Hepatocyte (in vitro differentiated cells): ENCODE data around the gene FPR2. TPM values are rescaled to one million over a fixed set of nuclear protein-coding genes. Genes with fewer than 3 reads are reported as not detected.

Experiments
- DNase-seq: peaks from one replicate; pipeline ENCODE4 v3.0.0-alpha.2; 2016; ENCODE audit warnings: low spot score
- H2AFZ ChIP-seq: fragments of 200-600 bp; sonication (generic); 2 replicates; pipeline ENCODE4 v1.6.0; 2016; ENCODE audit warnings: antibody characterized with exemption, mild to moderate bottlenecking
- H3K27ac ChIP-seq: fragments of 200-600 bp; sonication (generic); 2 replicates; pipeline ENCODE4 v1.5.1; 2016; ENCODE audit warnings: mild to moderate bottlenecking
- H3K27me3 ChIP-seq: fragments of 200-600 bp; sonication (generic); 2 replicates; pipeline ENCODE4 v1.6.1; 2016
- H3K36me3 ChIP-seq: fragments of 200-600 bp; sonication (generic); replicated peaks from 2 replicates; pipeline ENCODE4 v1.5.1; 2016; ENCODE audit warnings: low read depth; ENCODE audit not compliant: insufficient read depth
- H3K4me1 ChIP-seq: fragments of 200-600 bp; sonication (generic); 2 replicates; pipeline ENCODE4 v1.5.1; 2016; ENCODE audit warnings: mild to moderate bottlenecking, moderate library complexity; ENCODE audit not compliant: insufficient read depth
- H3K4me2 ChIP-seq: fragments of 200-600 bp; sonication (generic); 2 replicates; pipeline ENCODE4 v1.6.0; 2016
- H3K4me3 ChIP-seq: fragments of 200-600 bp; sonication (generic); 2 replicates; pipeline ENCODE4 v1.5.1; 2016; ENCODE audit warnings: mild to moderate bottlenecking
- H3K79me2 ChIP-seq: fragments of 200-600 bp; sonication (generic); 2 replicates; pipeline ENCODE4 v1.6.0; 2017; ENCODE audit warnings: mild to moderate bottlenecking
- H3K9me2 ChIP-seq: fragments of 200-600 bp; sonication (generic); replicated peaks from 2 replicates; pipeline ENCODE4 v1.6.0; 2017; ENCODE audit warnings: mild to moderate bottlenecking; ENCODE audit not compliant: insufficient read depth
- H3K9me3 ChIP-seq: fragments of 200-600 bp; sonication (generic); 2 replicates; pipeline ENCODE4 v1.5.1; 2016; ENCODE audit warnings: low read depth, mild to moderate bottlenecking
- H4K20me1 ChIP-seq: fragments of 200-600 bp; sonication (generic); 2 replicates; pipeline ENCODE4 v1.6.0; 2016; ENCODE audit warnings: mild to moderate bottlenecking; ENCODE audit not compliant: insufficient read depth, poor library complexity, severe bottlenecking
- CTCF ChIP-seq: fragments of 200-600 bp; sonication (generic); IDR thresholded peaks from 2 replicates; pipeline ENCODE4 v1.5.1; 2016; ENCODE audit warnings: antibody characterized with exemption, mild to moderate bottlenecking; ENCODE audit not compliant: poor library complexity
- EZH2 ChIP-seq: fragments of 200-600 bp; sonication (generic); IDR thresholded peaks from 2 replicates; pipeline ENCODE4 v1.6.1; 2016; ENCODE audit warnings: antibody characterized with exemption, mild to moderate bottlenecking, borderline replicate concordance
- EZH2phosphoT487 ChIP-seq: fragments of 200-600 bp; sonication (generic); IDR thresholded peaks from one replicate; pipeline ENCODE4 v1.6.1; 2018; ENCODE audit warnings: antibody characterized with exemption, mild to moderate bottlenecking, low read depth, moderate library complexity; ENCODE audit not compliant: unreplicated experiment, severe bottlenecking
- WGBS: methylation state at CpG from one replicate; pipeline ENCODE4 v1.1.6; 2016; ENCODE audit warnings: low lambda C conversion rate; ENCODE audit errors: missing lambda C conversion rate; 5-methylcytosine and 5-hydroxymethylcytosine counted together
- polyA plus RNA-seq: library from polyadenylated mRNA; unstranded; fragments of >200 nt; fragmentation: Nextera tagmentation; extraction: Ambion mirVana; gene quantifications from 2 replicates; pipeline ENCODE4 v1.2.1, GENCODE V29; 2016
- total RNA-seq: library from RNA; depleted of rRNA; stranded (reverse); fragments of >200 nt; gene quantifications from 2 replicates; pipeline ENCODE4 v1.2.3, GENCODE V29; 2014

The FPR2 gene
- total and polyA plus RNA-seq, 2 experiments from 2014 or later: not detected

DNA sequence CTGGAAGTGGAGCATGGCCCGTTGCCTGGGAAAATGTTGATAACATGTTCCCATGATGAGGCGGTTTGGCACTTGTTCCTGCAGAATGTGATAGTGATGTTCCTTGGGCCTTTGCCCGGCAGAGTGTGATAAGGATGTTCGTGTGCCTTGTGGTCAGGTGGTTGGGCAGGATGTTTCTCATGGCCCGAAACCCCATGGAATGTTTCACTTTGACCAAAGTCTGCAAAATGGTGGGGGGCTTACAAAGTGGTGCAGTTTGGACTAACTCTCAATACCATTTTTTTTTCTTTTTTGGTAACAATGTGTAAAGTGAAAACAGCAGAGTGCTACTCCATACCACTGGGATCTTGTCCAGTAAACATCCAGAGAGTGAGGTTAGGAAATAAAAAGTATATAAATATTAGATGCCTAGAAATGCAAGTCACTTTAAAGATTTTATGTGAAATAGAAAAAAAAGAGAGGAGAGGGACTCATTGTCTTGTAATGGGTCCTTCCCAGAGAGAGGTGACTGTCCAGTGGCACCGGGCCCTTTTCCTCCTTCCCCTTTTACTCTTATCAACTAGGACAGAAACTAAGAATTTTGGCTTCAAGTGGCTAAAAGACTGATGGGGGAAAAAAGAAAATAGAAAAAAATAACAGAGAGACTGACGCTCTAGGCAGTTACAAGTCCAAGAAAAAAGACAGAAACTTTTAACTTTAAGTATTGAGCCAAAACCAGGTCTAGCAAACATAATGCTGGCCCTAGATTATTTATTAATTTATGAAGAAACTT lies 39.7 kb downstream of the FPR2 start:
- Histone ChIP-seq H3K9me3 (no peaks in the 10 kb centered on the region), H3K4me2 (no peak overlapping the region), H3K9me2 (no peaks in the 10 kb centered on the region), H3K27ac (no peak overlapping the region), H4K20me1 (no peaks in the 10 kb centered on the region), H3K4me1 (no peaks in the 10 kb centered on the region), H3K27me3 (no peaks in the 10 kb centered on the region), H3K36me3 (no peaks in the 10 kb centered on the region), H3K79me2 (no peaks in the 10 kb centered on the region), H2AFZ (no peak overlapping the region), H3K4me3 (no peak overlapping the region)
- TF ChIP-seq EZH2phosphoT487 (no peak), CTCF (no peak), EZH2 (no peak)
- DNase-seq: no peak
- WGBS: 84% methylated on average over 7 of the region's 7 CpGs

DNA sequence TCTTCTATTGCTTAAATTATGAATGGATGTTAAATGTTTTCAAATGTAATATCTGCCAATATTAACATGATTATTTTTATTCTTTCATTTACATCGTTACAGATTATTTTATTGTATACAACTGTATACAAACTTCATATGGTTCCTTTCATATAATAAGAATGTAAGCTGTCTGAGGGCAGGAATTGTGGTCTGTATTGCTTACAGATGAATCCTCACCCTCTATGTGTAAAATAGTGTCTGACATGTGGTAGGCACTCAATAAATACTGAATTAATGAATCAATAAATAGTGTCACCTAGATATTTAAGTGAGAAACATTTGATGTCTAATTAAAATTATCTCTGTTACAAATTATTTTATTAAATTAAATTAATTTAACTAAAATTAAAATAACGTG lies 41.8 kb downstream of the FPR2 start:
- TF ChIP-seq CTCF (no peak), EZH2phosphoT487 (no peak), EZH2 (no peak)
- Histone ChIP-seq H3K4me2 (no peak overlapping the region), H3K27me3 (no peaks in the 10 kb centered on the region), H3K9me2 (no peaks in the 10 kb centered on the region), H4K20me1 (no peaks in the 10 kb centered on the region), H3K79me2 (no peaks in the 10 kb centered on the region), H3K9me3 (no peaks in the 10 kb centered on the region), H3K4me1 (no peaks in the 10 kb centered on the region), H3K27ac (no peak overlapping the region), H3K4me3 (no peak overlapping the region), H2AFZ (no peak overlapping the region), H3K36me3 (no peaks in the 10 kb centered on the region)
- no peak for DNase-seq
- 68% methylated on average over 2 of the region's 2 CpGs for WGBS

DNA sequence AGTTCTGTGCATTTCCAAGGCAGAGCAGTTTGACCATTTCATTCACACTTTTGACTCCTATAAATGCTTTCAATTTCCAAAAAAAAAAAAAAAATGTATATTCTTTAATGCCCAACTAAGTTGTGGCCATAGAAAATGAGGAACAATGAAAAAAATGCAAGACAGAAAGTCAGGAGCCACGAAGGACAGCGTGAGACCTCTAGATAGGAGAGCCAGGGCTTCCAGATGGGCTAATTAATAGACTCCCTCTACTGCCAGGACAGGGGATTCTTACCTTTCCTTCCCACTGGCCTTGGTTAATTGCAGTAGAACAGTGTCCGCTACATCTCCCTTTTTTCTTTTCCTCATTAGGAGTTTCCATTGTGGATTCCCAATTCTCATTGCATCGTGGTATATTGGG lies 42.5 kb downstream of the FPR2 start:
- H3K9me2 ChIP-seq: no peaks in the 10 kb centered on the region
- no peak overlapping the region for H3K4me2 ChIP-seq
- H3K4me3 ChIP-seq: no peak overlapping the region
- no peaks in the 10 kb centered on the region for H3K9me3 ChIP-seq
- H4K20me1 ChIP-seq: no peaks in the 10 kb centered on the region
- no peaks in the 10 kb centered on the region for H3K79me2 ChIP-seq
- H3K4me1 ChIP-seq: no peaks in the 10 kb centered on the region
- 75% methylated on average over 4 of the region's 4 CpGs for WGBS
- no peak for TF ChIP-seq CTCF
- TF ChIP-seq EZH2: no peak
- TF ChIP-seq EZH2phosphoT487: no peak
- no peak overlapping the region for H3K27ac ChIP-seq
- no peak for DNase-seq
- no peak overlapping the region for H2AFZ ChIP-seq
- H3K36me3 ChIP-seq: no peaks in the 10 kb centered on the region
- H3K27me3 ChIP-seq: no peaks in the 10 kb centered on the region
